ENCODE data around the gene FLAD1. TPM values are rescaled to one million over a fixed set of nuclear protein-coding genes. Genes with fewer than 3 reads are reported as not detected.
"Not testable (repeated sequence)": the region's sequence is repeated elsewhere in the genome, so short reads cannot be mapped to it uniquely, and the experiment has no call there.

Gene FLAD1
- total RNA-seq, 1 donor from 2014 or later = 21.9 TPM

DNA sequence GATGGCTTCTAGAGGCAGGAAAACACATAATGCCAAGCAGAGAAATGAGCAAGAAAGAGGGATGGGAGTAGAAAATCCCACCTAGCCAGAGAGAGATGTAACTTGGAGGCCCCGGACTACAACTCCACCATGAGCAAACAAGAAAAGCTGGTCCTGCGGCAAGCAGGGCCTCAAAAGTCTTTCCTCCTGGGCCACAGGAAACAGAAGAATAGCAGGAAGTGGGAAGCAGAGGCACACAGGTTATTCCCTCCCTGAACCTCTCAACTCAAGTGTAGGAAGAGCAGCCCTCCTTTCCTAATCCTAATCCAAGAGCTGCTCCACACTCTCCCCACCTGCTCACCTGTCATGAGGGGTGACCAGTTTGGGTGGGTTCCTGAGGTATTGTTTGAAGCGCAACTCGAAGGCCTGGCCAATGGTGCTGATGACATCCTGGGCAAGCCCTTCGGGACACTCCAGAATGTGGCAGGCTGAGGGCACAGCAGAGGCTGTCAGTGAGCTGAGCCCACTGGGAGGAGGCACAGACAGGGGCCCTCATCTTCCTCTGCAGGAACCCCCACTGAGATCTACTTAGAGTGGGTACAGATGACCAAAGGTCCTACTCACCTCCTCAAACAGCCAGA lies 15.7 kb upstream of the FLAD1 start:
- ATAC-seq = no peak
- DNase-seq (ENCODE audit: low spot score) = no peak

DNA sequence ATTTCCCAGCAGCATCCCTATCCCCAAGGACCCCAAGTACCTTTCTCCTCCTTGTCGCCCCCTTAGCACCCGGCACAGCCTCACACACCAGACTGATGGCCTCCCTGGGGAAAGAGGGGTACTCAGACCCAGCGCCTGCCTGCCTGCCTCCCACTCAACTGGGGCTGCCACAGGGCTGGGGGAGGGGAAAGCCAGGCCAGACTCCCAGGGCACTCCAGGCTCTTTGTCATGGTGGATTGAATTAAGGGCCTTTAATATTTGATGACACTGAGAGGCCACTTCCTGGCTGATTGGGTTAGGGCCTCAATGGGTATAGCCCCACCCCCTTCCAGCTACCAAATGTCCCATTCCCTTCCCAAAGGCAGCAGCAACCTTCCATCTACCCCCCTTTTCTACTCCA lies 14.4 kb upstream of the FLAD1 start:
- DNase-seq (ENCODE audit: low spot score) = no peak
- ATAC-seq = no peak

DNA sequence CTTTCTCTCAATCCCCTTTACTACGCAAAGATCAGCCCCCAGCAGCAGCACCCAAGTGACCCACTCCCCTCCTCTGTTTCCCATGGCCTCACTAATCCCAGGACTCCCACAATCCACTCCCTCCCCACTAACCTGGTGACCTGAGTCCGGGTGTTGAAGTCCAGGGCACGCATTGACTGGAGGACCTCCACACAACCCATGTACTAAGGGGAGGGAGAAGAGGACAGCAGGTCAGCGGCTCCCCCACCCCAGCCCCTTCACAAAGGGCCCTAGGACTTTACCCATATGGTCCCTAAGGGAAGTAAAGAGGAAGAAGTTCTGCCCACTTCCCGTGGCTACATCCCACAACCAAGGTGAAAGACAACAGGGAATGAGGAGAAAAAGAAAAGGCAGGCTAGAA lies 13.9 kb upstream of the FLAD1 start:
- no peak for DNase-seq (ENCODE audit: low spot score)
- ATAC-seq = no peak

DNA sequence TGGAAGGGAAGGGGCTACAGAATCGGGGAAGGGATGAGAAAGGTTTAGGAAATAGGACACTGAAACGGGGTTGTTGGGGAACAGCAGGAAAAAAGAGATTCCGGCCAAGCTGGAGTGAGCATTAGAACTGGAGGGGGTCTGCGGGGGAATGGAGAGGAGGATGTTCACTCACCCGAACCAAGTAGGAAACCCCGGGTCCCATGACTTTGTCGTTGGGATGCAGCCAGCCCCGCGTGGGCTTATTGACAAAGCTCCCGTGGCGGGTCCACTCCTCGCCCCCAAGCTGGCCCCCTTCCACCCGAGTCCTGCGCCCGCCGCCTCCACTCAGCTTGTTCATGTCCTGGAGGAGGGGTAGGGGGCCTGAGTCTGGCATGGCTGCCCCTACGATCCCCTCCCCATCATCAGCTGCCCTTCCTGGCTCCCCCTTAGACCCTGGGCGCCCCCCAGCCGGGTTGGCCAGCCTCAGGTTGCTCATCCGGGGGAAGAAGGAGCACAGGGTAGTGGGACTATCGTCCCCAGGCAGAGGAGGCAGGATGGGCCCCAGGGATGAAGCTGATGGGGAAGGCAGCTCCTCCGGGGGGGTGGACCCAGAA lies 13.2 kb upstream of the FLAD1 start:
- no peak for ATAC-seq
- DNase-seq (ENCODE audit: low spot score) = no peak

DNA sequence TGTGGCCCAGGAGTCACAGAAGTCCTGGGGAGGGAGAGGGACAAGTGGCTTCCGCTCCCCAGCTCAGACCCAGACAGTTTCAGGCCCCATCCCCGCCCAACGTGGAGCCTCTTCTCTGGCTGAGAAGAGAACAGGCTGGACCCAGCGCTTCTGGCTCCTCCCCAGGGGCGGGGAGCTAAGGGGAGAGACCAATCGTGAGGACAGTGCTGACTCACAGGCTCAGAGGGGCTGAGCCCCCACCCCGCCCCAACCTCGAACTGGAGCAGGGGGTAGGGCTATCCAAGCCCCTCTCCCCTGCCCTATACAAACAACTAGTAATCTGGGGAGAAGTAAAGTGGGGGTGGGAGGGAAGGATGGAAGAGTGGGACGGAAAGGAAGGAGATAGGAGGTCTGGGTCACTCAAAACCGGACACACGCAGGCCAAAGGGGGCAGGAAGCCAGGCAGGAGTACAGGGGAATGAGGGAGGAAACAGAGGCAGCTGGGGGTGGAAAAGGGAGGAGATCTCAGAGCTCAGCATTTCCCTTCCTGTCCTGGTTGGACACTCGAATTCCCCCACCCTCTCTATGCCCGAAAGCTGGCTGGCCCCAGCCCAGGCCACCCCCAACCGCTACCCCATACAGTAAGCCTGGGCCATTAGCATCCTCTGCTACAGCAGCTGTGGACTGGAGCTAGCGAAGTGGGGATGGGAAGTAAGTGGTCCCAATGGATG lies 12.4 kb upstream of the FLAD1 start, which contains the start of gene SHC1:
TSS of gene SHC1 (minus strand) at position 117 of the 710 bp plus-strand sequence. CDS start 221 bp downstream, outside the sequence.
- ATAC-seq = peak; percentile 37
- DNase-seq (ENCODE audit: low spot score) = peak; percentile 87

DNA sequence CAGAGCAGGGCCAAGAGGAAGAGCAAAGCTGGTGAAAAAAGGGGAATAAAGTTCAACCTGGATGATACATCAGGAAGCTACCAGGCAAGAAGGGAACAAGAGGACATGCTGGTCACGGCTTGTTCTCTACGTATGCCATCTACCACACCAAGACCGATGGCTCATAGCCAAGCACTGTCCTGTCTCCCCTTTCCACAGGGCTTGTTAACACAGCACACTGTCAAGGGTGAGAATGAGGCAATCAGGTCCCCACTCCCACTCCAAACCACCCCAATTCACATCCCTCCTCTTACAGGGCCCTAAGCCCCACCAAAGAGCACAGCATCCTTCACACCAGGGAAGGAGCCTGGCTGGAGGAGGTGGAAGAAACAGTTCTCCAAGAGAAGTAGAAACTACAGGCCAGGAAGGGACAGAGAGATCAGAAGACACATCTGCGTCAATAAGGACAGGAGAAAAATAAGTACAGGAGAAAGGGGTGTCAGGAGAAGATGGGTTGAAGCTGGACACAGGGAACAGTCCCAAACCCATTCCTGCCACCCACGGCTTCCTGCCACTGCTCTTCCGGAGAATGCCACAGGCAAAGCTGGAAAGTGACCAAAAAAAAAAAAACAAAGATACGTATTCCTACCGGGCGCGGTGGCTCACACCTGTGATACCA lies 11.7 kb upstream of the FLAD1 start:
- DNase-seq (ENCODE audit: low spot score) = no peak

DNA sequence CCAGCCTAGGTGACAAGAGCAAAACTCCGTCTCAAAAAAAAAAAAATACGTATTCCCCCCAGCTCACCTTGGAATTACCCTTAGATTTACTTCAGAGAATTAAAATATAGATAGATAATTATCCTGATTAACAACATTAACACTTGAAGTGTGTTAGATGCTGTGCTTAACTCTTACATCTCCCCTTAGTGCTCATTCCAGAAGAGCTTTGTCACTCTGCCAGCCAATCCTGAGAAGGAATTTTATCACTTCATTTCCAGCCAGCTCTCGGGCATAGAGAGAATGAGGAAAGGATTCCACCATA lies 11.0 kb upstream of the FLAD1 start:
- no peak for DNase-seq (ENCODE audit: low spot score)
- ATAC-seq = no peak

More for the DNA sequence above, 11.7 kb upstream of the FLAD1 start:
- no peak for ATAC-seq

DNA sequence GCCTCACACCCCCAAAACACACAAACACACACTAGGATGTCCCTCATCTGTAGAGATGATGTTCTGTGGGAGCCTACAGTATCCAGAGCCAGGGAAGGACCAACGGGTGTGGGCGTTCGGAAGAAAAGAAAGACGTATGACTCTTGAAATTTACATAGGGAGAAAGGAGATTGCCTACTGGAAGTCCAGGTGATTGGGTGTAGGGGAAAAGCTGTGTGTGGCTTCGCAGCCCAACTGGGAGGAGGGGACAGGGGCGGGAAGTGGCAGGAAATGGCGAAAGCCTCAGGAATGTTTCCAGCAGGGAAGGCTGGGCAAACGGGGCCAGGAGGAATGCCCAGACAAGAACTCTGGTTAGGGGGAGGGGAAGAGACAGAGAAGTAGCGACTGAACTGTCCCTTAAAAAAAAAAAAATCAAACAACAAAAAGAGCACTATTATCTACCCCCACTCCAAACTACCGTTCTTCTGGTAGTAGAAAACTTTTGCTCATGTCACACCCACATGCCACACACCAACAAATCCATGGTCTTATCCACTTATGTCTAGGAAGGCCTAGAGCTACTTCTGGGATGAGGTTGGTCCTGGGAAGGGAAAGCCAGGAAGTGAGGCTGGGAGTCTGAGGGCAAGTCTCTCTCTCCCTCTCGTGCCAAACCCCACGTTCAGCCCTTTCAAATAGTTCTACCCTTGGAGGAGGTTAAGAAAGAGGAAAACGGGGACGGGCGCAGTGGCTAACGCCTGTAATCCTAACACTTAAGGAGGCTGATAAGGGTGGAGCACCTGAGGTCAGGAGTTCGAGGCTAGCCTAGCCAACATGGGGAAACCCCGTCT lies 10.4 kb upstream of the FLAD1 start:
- peak; percentile 90 for DNase-seq (ENCODE audit: low spot score)
- peak; percentile 45 for ATAC-seq

DNA sequence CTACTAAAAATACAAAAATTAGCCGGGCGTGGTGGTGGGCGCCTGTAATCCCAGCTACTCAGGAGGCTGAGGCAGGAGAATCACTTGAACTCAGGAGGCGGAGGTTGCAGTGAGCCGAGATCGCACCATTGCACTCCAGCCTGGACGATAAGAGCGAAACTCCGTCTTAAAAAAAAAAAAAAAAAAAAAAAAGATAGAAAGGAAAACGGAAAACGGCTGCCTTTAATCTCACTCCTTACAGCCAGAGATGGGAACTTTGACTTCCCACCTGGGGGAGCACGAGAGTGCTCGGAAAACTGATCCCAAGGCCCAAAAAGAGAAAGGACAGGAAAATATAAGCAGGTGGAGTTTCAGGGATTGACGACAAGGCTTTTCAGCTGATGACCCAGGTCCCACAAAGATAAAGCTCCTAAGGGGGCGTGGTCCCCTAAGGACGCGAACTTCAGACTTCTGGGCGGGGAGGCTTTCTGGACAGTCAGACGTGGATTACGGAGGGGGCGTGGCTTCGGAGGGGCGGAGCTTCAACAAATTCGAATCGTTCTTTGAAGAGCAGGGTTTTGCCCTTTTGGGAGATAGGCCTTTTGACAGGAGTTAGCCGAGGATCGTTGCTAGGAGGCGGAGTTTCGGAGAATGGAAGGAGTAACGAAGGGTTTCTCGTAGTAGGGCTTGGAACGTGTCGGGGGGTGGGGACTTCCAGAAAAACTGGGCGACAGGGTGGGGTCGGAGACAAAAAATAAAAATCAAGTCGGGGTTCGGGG lies 9.6 kb upstream of the FLAD1 start:
- ATAC-seq (peak; percentile 67), DNase-seq (ENCODE audit: low spot score) (peak; percentile 99)

DNA sequence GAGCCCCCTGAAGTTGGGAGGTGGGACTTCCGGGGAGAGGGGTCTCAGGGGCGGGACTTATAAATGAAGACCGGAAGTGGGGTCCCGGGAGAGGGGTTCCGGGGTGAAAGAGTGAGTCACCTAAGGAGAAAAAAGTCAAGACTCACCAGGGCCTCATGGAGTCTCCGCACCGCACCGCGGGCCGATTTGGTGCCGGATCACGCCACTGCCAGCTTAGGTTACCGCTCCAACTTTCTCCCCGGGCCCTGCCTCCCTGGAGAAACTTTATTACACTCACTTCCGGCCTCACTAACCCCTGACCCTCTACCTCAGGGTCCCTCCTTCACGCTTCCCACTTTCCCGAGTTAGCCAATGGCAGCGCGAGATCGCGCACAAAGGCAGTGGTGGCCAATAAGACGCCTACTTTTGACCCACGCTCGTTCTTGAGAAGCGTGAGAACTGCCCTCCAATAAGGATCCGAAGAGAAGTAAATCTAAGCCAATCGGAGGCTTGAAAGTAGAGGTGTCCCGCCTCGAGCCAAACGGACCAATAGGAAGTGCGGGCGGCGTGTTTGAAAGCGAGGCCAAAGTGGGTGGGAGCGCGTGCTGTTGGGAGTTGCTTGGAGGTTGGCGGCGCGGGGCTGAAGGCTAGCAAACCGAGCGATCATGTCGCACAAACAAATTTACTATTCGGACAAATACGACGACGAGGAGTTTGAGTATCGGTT lies 8.9 kb upstream of the FLAD1 start, which contains the start of gene CKS1B:
TSS of gene CKS1B (plus strand) at position 580 of the 706 bp plus-strand sequence. CDS start at position 645, 65 bp downstream.
- peak; percentile 73 for ATAC-seq

DNA sequence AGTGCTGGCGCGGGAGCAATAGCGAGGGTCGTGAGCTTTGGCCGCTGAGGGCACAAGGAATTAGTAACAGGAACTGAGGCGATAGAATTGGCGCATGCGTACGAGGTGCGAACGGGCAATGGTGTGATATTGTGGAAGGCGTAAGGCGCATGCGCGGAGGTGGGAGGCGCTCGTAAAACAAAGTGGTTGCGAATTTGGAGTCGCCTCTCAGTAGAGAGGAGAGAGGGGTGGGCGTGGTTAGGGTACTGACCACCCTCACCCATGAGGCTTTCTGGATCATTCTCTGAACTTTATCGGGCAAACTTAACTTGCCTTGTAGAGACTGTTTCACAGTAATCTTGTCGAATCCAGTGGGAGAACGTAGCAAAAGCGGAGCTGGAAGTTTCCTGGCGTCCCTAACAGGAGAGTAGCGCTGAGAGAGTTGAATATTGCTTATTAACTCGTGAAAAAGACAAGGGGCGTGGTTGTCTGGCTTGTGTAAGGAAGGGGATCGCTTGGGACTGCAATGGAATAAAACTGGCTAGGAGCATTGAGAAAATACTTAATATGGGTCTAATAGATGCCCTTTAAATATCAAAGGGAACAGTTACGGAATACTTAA lies 8.2 kb upstream of the FLAD1 start:
- ATAC-seq = peak; percentile 50

More for the DNA sequence above, 8.9 kb upstream of the FLAD1 start, which contains the start of gene CKS1B:
- peak; percentile 98 for DNase-seq (ENCODE audit: low spot score)

DNA sequence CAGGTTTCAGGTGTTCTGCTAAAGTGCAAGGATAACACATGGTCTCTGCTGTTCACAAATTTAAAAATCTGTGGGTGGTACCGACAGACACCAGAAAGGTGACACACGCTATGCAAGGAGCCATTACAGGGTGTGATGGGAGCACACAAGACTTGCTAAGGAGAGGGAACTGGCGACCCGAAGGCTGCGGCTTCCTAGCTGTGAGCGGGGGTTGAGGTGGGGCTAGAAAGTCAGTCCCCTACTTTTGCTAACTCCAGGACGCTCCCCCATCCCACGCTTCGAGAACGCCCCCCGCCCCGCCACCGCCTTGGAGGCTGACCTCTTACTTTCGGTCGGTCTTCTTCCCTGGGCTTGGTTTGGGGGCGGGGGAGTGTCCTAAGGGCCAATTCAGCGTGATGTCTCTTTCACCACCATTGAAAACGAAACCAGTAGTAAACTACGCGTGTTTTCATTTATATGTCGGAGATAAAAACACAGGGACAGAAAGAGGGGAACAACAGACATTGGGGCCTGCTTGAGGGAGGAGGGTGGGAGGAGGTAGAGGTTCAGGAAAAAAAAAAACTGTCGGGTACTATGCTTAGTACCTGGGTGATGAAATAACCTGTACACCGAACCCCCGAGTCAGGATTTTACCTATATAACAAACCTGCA lies 7.6 kb upstream of the FLAD1 start:
- ATAC-seq = no peak
- DNase-seq (ENCODE audit: low spot score) = peak; percentile 68

More for the DNA sequence above, 8.2 kb upstream of the FLAD1 start:
- DNase-seq (ENCODE audit: low spot score) = peak; percentile 96

DNA sequence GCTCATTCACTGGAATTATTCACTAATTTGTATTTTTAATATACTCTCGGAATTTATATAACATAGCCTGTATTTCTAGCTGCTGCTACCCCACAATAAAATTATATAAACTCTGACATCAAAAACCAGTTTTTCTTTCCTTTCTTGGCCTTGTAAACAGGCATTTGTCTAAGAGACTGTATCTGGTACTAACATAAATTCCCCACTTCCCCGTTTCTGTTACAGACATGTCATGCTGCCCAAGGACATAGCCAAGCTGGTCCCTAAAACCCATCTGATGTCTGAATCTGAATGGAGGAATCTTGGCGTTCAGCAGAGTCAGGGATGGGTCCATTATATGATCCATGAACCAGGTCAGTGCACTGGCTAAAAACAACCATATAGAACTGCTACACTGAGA lies 5.4 kb upstream of the FLAD1 start:
- DNase-seq (ENCODE audit: low spot score); ATAC-seq: not testable (repeated sequence)

DNA sequence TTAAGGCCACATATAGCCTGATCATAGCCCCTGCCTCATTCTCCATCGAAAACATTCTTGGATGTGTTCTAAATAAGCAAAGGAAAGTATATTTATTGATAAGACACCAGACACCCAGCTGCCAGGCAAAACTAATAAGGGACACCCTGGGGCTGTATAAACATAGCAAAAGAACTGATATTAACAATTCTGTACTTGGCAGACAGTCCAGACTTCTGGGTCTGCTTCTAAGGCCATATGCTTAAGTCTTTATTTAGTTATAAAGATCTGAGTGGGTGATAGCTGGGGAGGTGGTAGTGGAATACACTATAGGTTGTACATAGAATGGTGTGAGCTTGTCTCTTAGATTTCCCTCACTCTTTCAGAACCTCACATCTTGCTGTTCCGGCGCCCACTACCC lies 4.8 kb upstream of the FLAD1 start:
- ATAC-seq (no peak), DNase-seq (ENCODE audit: low spot score) (no peak)

DNA sequence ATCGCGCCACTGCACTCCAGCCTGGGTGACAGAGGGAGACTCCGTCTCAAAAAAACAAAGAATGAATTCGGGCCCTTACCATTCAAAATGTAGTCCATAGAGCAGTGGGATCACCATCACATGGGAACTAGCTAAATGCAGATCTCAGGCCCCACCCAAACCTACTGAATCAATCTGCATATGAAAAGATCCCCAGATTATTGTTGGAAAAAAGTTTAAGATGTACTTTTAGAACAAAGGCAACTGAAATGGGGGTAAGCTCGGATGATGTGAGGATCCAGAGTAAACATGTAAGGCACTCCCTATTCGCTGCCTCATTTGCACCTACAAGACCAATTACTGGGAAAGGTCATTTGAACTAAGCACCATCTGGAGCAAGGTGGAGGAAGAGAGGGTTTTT lies 803 bp upstream of the FLAD1 start:
- ATAC-seq = no peak
- no peak for DNase-seq (ENCODE audit: low spot score)

DNA sequence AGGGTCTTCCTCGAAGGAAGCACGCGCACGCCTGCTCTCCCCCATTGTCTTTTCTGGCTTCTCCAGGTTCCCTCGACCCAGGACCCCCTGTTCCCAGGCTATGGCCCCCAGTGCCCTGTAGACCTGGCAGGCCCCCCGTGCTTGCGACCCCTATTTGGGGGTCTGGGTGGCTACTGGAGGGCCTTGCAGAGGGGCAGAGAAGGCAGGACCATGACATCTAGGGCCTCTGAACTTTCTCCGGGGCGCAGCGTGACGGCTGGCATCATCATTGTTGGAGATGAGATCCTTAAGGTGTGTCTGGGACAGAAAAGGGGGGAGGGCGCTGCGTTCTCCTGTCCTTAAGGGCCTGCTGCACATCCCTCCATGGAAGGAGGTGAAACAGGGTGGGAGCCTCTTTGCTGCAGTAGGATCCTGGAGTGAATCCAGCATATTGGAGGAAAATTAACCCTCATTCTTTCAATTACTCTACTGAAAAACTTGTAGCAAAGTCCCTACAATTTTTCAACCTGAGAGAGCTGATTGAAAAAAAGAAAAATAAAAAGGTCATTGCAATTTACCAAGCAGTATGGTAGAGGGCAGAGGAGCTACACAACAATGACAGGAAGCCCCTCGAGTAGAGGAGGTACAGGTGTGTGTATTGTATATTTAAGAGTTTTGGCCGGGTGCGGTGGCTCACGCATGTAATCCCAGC lies 777 bp downstream of the FLAD1 start:
- no peak for ATAC-seq
- no peak for DNase-seq (ENCODE audit: low spot score)

DNA sequence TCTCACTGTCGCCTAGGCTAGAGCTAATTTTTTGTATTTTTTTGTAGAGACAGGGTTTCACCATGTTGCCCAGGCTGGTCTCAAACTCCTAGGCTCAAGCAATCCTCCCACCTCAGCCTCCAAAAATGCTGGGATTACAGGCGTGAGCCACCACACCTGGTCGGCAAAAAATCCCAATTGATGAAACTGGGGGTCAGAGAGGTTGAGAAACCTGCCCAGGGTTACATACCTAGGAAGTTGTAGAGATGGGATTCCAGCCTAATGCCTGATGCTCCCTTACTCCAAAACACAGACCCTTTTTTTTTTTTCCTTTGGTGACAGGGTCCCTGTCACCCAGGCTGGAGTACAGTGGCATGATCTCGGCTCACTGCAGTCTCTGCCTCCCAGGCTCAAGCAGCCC lies 3.6 kb downstream of the FLAD1 start:
- DNase-seq (ENCODE audit: low spot score); ATAC-seq: not testable (repeated sequence)

DNA sequence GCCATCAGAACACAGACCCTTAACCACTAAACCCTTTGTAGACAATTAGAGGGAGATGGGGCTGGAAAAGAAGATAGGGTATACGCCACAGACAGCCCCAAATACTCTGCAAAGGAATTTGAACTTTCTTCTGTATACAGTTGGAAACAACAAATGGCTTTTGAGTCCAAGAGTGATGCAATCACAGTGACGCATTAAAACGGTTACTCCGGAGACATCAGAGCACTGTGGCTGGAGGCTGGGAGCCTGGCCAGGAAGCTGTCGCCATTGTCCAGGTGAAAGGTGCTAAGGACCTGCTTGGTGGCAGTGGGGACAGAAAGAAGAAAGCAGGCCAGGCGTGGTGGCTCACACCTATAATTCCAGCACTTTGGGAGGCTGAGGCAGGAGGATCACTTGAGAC lies 4.2 kb downstream of the FLAD1 start:
- peak; percentile 86 for DNase-seq (ENCODE audit: low spot score)
- ATAC-seq = peak; percentile 50
